HEK293 (cell line): ENCODE results near the gene PSME1.

Source experiments
- CTCF ChIP-seq: fragments of 450-650 bp; formaldehyde crosslinking; IDR thresholded peaks from 2 replicates; pipeline ENCODE4 v1.5.1; 2016; ENCODE audit warnings: missing biosample characterization, missing genetic modification characterization
- PRDM10 ChIP-seq: fragments of 450-650 bp; formaldehyde crosslinking; IDR thresholded peaks from 2 replicates; pipeline ENCODE4 v1.5.1; 2016; ENCODE audit warnings: missing biosample characterization, missing genetic modification characterization
- TRIM28 ChIP-seq: IDR thresholded peaks from 2 replicates; pipeline ENCODE4 v1.6.1; 2011; ENCODE audit warnings: low read length, control low read depth, borderline replicate concordance
- ZFP37 ChIP-seq: fragments of 450-650 bp; formaldehyde crosslinking; IDR thresholded peaks from 2 replicates; pipeline ENCODE4 v1.5.1; 2016; ENCODE audit warnings: missing biosample characterization, missing genetic modification characterization
- ZNF214 ChIP-seq: fragments of 450-650 bp; formaldehyde crosslinking; IDR thresholded peaks from 2 replicates; pipeline ENCODE4 v1.5.1; 2017; ENCODE audit warnings: missing biosample characterization, mild to moderate bottlenecking, missing genetic modification characterization, borderline replicate concordance
- ZNF274 ChIP-seq, 2 experiments: fragments of 200-500 bp in 1 of 2; fragments of 450-650 bp in 1 of 2; sonication (Bioruptor generic) in 1 of 2; formaldehyde crosslinking in 1 of 2; IDR thresholded peaks; 2 replicates each; pipeline versions ENCODE4 v1.5.1 to v1.6.1; 2014 to 2016; ENCODE audit warnings: borderline replicate concordance in 1 of 2, inconsistent platforms in 1 of 2, low read length in 1 of 2, missing biosample characterization in 1 of 2, missing genetic modification characterization in 1 of 2
- ZNF324 ChIP-seq: fragments of 450-650 bp; formaldehyde crosslinking; IDR thresholded peaks from 2 replicates; pipeline ENCODE4 v1.5.1; 2016; ENCODE audit warnings: missing biosample characterization, missing genetic modification characterization
- ZNF600 ChIP-seq: fragments of 450-650 bp; formaldehyde crosslinking; IDR thresholded peaks from 2 replicates; pipeline ENCODE4 v1.5.1; 2016; ENCODE audit warnings: missing biosample characterization, missing genetic modification characterization

GRCh38 chr14:24131549-24131966, 4.4 kb upstream of the PSME1 start:
- TF ChIP-seq ZNF274 (IDR thresholded peaks at IDR 0.05; ENCODE audit: low read length) (no peak), ZNF274 (tag by site-specific recombination; IDR thresholded peaks at IDR 0.05; ENCODE audit: borderline replicate concordance) (no peak), CTCF (no peak), TRIM28 (no peak), ZNF214 (no peak), ZNF324 (tag by site-specific recombination) (no peak), ZFP37 (no peak), PRDM10 (tag by site-specific recombination) (no peak), ZNF600 (tag by site-specific recombination) (no peak)
